Neural progenitor cell (in vitro differentiated cells): ENCODE results near the gene CDK4. TPM values are rescaled to one million over a fixed set of nuclear protein-coding genes. Genes with fewer than 3 reads are reported as not detected.

ENCODE experiments used
- DNase-seq: peaks from one replicate; pipeline ENCODE4 v3.0.0-alpha.2; 2016; ENCODE audit warnings: low spot score
- H2AFZ ChIP-seq: fragments of 200-600 bp; sonication (generic); replicated peaks from 2 replicates; pipeline ENCODE4 v1.6.1; 2016; ENCODE audit warnings: antibody characterized with exemption
- H3F3A ChIP-seq: fragments of 200-600 bp; sonication (generic); 2 replicates; pipeline ENCODE4 v1.6.1; 2016; ENCODE audit warnings: antibody characterized with exemption, low read depth
- H3K27ac ChIP-seq: fragments of 200-600 bp; sonication (generic); 2 replicates; pipeline ENCODE4 v1.5.1; 2016; ENCODE audit warnings: mild to moderate bottlenecking
- H3K27me3 ChIP-seq: fragments of 200-600 bp; sonication (generic); 2 replicates; pipeline ENCODE4 v1.6.1; 2016; ENCODE audit warnings: mild to moderate bottlenecking, moderate library complexity
- H3K36me3 ChIP-seq: fragments of 200-600 bp; sonication (generic); 2 replicates; pipeline ENCODE4 v1.5.1; 2016
- H3K4me1 ChIP-seq: fragments of 200-600 bp; sonication (generic); 2 replicates; pipeline ENCODE4 v1.6.1; 2016; ENCODE audit warnings: mixed run types
- H3K4me2 ChIP-seq: fragments of 200-600 bp; sonication (generic); 2 replicates; pipeline ENCODE4 v1.6.1; 2016
- H3K4me3 ChIP-seq: fragments of 200-600 bp; sonication (generic); 2 replicates; pipeline ENCODE4 v1.5.1; 2016
- H3K79me2 ChIP-seq: fragments of 200-600 bp; sonication (generic); 2 replicates; pipeline ENCODE4 v1.6.1; 2016; ENCODE audit warnings: low read depth
- H3K9ac ChIP-seq: fragments of 200-600 bp; sonication (generic); 2 replicates; pipeline ENCODE4 v1.6.1; 2016
- H3K9me3 ChIP-seq: fragments of 200-600 bp; sonication (generic); 2 replicates; pipeline ENCODE4 v1.5.1; 2016; ENCODE audit warnings: low read depth
- H4K20me1 ChIP-seq: fragments of 200-600 bp; sonication (generic); 2 replicates; pipeline ENCODE4 v1.6.1; 2016; ENCODE audit warnings: low read depth
- H3K27ac Mint-ChIP-seq: 3 replicates; pipeline ENCODE4 v1.8.0; 2021; ENCODE audit warnings: mixed read lengths
- H3K27me3 Mint-ChIP-seq: 2 replicates; pipeline ENCODE4 v1.8.0; 2022; ENCODE audit warnings: low read depth, mild to moderate bottlenecking, inconsistent platforms, moderate library complexity, mixed read lengths; ENCODE audit not compliant: insufficient read depth
- H3K36me3 Mint-ChIP-seq: 3 replicates; pipeline ENCODE4 v1.8.0; 2021; ENCODE audit warnings: mixed read lengths
- H3K4me1 Mint-ChIP-seq: 3 replicates; pipeline ENCODE4 v1.8.0; 2021; ENCODE audit warnings: mixed read lengths
- H3K4me3 Mint-ChIP-seq: 3 replicates; pipeline ENCODE4 v1.8.0; 2021; ENCODE audit warnings: mild to moderate bottlenecking, moderate library complexity, mixed read lengths
- H3K9me3 Mint-ChIP-seq: 3 replicates; pipeline ENCODE4 v1.8.0; 2020; ENCODE audit warnings: mixed read lengths
- EZH2 ChIP-seq: fragments of 200-600 bp; sonication (generic); IDR thresholded peaks from 2 replicates; pipeline ENCODE4 v1.6.1; 2017; ENCODE audit warnings: antibody characterized with exemption, mild to moderate bottlenecking, moderate library complexity
- EZH2phosphoT487 ChIP-seq: fragments of 200-600 bp; sonication (generic); IDR thresholded peaks from 2 replicates; pipeline ENCODE4 v1.6.1; 2017; ENCODE audit warnings: antibody characterized with exemption
- total RNA-seq: library from RNA; depleted of rRNA; stranded (reverse); fragments of >200 nt; gene quantifications from 2 replicates; pipeline ENCODE4 v1.2.3, GENCODE V29; 2015; ENCODE audit warnings: low replicate concordance
- TF ChIP-seq, protein P1 (sequence below): fragments of 200-600 bp; sonication (generic); IDR thresholded peaks from 2 replicates; pipeline ENCODE4 v1.5.1; 2017; ENCODE audit warnings: antibody characterized with exemption, mild to moderate bottlenecking

CDK4 gene
- total RNA-seq, 1 donor from 2014 or later, result 169 TPM

DNA sequence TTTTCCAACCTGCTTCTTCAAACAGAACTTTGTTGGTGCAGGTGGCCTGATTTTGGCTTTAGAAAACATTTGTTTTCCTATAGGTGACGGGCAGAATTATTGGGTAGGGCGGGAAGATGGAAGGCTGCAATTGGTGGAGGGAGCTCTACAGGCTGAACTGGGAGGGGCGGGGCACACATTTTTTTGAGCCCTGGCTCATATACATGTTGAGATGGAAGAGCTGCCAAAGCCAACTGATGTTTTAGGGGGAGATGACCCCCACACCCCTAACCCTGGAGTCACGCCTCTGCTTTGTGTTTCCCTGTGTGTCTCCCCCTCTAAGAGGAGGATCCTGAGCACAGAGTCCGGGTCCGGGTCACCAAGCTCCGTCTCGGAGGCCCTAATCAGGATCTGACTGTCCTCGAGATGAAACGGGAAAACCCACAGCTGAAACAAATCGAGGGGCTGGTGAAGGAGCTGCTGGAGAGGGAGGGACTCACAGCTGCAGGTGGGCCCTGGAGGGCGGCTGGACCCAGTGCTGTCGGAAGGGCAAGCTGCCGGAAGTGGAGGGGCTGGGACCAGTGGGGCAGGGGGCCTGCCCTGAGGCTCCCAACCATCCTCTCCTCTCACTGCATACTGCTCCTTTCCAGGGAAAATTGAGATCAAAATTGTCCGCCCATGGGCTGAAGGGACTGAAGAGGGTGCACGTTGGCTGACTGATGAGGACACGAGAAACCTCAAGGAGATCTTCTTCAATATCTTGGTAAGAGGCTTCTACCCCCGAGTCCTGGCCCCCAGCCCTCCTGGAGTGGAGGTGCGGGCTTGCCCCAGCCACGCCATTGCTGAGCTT, 32.1 kb downstream of the CDK4 start:
- no peaks in the 10 kb centered on the region for H3F3A ChIP-seq
- H2AFZ ChIP-seq, result no peak overlapping the region
- no peaks in the 10 kb centered on the region for H3K9me3 Mint-ChIP-seq
- peaks cover 24% of the 10 kb centered on the region for H3K27me3 ChIP-seq
- no peak for DNase-seq
- no peak for TF ChIP-seq EZH2
- no peak for TF ChIP-seq EZH2phosphoT487
- TF ChIP-seq, protein P1, sequence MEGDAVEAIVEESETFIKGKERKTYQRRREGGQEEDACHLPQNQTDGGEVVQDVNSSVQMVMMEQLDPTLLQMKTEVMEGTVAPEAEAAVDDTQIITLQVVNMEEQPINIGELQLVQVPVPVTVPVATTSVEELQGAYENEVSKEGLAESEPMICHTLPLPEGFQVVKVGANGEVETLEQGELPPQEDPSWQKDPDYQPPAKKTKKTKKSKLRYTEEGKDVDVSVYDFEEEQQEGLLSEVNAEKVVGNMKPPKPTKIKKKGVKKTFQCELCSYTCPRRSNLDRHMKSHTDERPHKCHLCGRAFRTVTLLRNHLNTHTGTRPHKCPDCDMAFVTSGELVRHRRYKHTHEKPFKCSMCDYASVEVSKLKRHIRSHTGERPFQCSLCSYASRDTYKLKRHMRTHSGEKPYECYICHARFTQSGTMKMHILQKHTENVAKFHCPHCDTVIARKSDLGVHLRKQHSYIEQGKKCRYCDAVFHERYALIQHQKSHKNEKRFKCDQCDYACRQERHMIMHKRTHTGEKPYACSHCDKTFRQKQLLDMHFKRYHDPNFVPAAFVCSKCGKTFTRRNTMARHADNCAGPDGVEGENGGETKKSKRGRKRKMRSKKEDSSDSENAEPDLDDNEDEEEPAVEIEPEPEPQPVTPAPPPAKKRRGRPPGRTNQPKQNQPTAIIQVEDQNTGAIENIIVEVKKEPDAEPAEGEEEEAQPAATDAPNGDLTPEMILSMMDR, result no peak
- no peak overlapping the region for H3K27ac Mint-ChIP-seq
- no peaks in the 10 kb centered on the region for H3K79me2 ChIP-seq
- H3K27me3 Mint-ChIP-seq, result peaks cover 8% of the 10 kb centered on the region
- no peak overlapping the region for H3K4me2 ChIP-seq
- no peaks in the 10 kb centered on the region for H3K36me3 ChIP-seq
- H3K4me3 Mint-ChIP-seq, result no peak overlapping the region
- H3K9ac ChIP-seq, result no peak overlapping the region
- H4K20me1 ChIP-seq, result no peaks in the 10 kb centered on the region
- peaks cover 5% of the 10 kb centered on the region for H3K36me3 Mint-ChIP-seq
- H3K9me3 ChIP-seq, result no peaks in the 10 kb centered on the region
- H3K4me1 Mint-ChIP-seq, result peaks cover 6% of the 10 kb centered on the region
- H3K4me3 ChIP-seq, result no peak overlapping the region
- no peaks in the 10 kb centered on the region for H3K4me1 ChIP-seq
- no peak overlapping the region for H3K27ac ChIP-seq

DNA sequence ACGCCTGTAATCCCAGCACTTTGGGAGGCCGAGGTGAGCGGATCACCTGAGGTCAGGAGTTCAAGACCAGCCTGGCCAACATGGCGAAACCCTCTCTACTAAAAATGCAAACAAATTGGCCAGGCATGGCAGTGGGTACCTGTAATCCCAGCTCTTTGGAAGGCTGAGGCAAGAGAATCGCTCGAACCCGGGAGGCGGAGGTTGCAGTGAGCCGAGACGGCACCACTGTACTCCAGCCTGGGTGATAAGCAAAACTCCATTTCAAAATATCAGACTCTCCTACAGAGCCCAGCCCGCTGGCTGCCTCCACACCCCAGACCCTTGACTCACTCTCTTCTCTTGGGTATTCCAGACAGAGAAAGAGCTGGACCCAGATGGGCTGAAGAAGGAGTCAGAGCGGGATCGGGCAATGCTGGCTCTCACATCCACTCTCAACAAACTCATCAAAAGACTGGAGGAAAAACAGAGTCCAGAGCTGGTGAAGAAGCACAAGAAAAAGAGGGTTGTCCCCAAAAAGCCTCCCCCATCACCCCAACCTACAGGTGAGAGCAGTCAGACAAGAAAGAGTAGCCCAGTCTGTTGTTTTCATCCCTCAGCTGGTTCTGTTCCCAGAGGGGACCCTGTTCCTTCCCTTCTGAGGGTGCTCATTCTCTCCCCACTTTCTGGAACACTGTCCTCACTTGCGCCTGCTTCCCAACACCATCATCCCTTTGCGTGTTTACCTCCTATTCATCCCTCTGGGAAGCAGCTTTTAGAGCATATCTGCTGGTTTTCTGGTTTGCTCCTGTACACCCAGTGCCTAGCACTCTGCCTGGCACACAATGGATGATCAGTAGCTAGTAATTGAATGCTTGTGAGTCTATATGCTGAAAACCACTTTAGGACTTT, 33.2 kb downstream of the CDK4 start:
- TF ChIP-seq EZH2phosphoT487, result no peak
- TF ChIP-seq, protein P1, result no peak
- no peak for TF ChIP-seq EZH2
- peaks cover 3% of the 10 kb centered on the region for H3K4me1 Mint-ChIP-seq
- Histone ChIP-seq H3K9ac (no peak overlapping the region), H3K9me3 (no peaks in the 10 kb centered on the region), H3K4me2 (no peak overlapping the region), H3K4me3 (no peak overlapping the region), H3K36me3 (no peaks in the 10 kb centered on the region), H4K20me1 (no peaks in the 10 kb centered on the region), H3K4me1 (no peaks in the 10 kb centered on the region), H3K27me3 (peaks cover 13% of the 10 kb centered on the region), H3K79me2 (no peaks in the 10 kb centered on the region), H3F3A (no peaks in the 10 kb centered on the region), H3K27ac (no peak overlapping the region), H2AFZ (no peak overlapping the region)
- H3K4me3 Mint-ChIP-seq, result no peak overlapping the region
- H3K27me3 Mint-ChIP-seq, result peaks cover 5% of the 10 kb centered on the region
- H3K27ac Mint-ChIP-seq, result no peak overlapping the region
- DNase-seq, result no peak
- H3K9me3 Mint-ChIP-seq, result no peaks in the 10 kb centered on the region
- H3K36me3 Mint-ChIP-seq, result peaks cover 5% of the 10 kb centered on the region

DNA sequence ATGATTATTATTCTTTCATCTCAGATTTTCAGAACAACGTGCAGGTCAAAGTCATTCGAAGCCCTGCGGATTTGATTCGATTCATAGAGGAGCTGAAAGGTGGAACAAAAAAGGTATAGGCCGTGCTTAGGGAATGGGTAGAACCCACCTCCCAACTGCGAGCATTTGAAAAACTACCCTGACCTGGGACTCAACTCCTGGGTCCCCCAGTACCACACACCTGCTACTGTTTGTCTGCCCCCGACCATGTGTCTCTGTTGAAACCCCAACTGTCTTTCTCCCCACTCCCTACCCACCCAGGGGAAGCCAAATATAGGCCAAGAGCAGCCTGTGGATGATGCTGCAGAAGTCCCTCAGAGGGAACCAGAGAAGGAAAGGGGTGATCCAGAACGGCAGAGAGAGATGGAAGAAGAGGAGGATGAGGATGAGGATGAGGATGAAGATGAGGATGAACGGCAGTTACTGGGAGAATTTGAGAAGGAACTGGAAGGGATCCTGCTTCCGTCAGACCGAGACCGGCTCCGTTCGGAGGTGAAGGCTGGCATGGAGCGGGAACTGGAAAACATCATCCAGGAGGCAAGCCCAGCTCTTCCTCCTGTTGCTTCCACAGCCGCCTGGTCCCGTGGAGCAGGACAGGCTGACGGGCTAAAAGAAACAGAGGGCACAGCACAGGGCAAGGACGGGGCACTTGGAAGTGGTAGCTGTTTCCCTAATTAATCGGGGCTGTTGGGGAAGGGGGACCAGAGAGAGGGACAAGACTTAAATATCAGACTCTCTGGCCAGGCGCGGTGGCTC, 34.1 kb downstream of the CDK4 start:
- Mint-ChIP-seq H3K9me3 (no peaks in the 10 kb centered on the region), H3K27me3 (peaks cover 2% of the 10 kb centered on the region), H3K36me3 (peaks cover 5% of the 10 kb centered on the region), H3K27ac (no peak overlapping the region), H3K4me1 (no peaks in the 10 kb centered on the region), H3K4me3 (no peak overlapping the region)
- Histone ChIP-seq H3K36me3 (no peaks in the 10 kb centered on the region), H2AFZ (no peak overlapping the region), H3K4me1 (no peaks in the 10 kb centered on the region), H3K9me3 (no peaks in the 10 kb centered on the region), H3K27me3 (peaks cover 4% of the 10 kb centered on the region), H3K9ac (no peak overlapping the region), H4K20me1 (no peaks in the 10 kb centered on the region), H3K4me3 (no peak overlapping the region), H3K4me2 (no peak overlapping the region), H3K79me2 (no peaks in the 10 kb centered on the region), H3K27ac (no peak overlapping the region), H3F3A (no peaks in the 10 kb centered on the region)
- no peak for DNase-seq
- TF ChIP-seq EZH2phosphoT487 (no peak), EZH2 (no peak)
- TF ChIP-seq, protein P1, result no peak
